GM19324 (cell line): ENCODE data around the gene NOS1.

Experiments
- ATAC-seq: cut with Tn5 transposase; IDR thresholded peaks from one replicate; pipeline ENCODE4 v1.9.1; 2021; ENCODE audit warnings: mild to moderate bottlenecking, moderate library complexity; ENCODE audit not compliant: unreplicated experiment, low FRiP score

Gene NOS1

GRCh38 chr12:117365049-117365616 lies 3.7 kb upstream of the NOS1 start:
- no peak for ATAC-seq

GRCh38 chr12:117363953-117364486 lies 2.6 kb upstream of the NOS1 start:
- ATAC-seq = no peak

GRCh38 chr12:117363056-117363662 lies 1.7 kb upstream of the NOS1 start:
- ATAC-seq = no peak

- no peak for ATAC-seq
Observed at GRCh38 chr12:117362391-117362790, 965 bp upstream of the NOS1 start.

DNA sequence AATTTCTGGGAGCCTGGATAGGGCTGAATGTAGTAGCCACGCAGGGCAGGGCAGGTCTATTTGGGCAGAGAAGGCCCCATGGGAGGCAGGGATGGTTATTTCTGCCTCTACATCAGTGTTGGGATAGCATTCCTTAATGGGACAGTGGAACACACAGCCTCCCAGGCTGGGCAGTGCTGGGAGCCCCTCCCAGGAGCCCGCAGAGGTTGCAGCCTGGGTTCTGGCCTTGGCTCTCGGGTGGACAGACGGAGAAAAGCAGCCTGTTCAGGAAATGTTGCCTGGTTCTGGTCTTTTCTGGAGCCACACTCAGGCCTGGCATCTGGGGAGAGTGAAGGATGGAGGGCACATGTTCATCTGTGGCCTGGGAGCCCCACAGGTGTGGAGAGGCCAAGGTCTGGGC lies 479 bp upstream of the NOS1 start:
- ATAC-seq = no peak

- no peak for ATAC-seq
Observed at GRCh38 chr12:117360551-117361346, 677 bp downstream of the NOS1 start.

DNA sequence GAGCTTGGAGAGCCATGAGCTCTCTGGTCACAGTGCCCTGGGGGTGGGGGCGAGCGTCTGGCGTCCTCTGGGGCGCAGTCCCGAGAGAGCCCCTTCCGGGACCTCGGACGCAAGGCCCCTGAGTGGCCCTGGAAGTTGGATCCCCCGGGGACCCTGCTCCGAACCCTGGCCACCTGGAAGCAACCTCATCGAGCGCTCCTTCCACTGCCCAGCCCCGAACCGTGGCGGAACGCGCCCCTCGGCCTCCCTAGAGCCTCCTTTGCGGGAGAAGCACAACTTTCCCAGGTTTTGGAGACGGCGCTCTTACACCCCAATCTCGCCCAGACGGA lies 1.2 kb downstream of the NOS1 start:
- no peak for ATAC-seq

DNA sequence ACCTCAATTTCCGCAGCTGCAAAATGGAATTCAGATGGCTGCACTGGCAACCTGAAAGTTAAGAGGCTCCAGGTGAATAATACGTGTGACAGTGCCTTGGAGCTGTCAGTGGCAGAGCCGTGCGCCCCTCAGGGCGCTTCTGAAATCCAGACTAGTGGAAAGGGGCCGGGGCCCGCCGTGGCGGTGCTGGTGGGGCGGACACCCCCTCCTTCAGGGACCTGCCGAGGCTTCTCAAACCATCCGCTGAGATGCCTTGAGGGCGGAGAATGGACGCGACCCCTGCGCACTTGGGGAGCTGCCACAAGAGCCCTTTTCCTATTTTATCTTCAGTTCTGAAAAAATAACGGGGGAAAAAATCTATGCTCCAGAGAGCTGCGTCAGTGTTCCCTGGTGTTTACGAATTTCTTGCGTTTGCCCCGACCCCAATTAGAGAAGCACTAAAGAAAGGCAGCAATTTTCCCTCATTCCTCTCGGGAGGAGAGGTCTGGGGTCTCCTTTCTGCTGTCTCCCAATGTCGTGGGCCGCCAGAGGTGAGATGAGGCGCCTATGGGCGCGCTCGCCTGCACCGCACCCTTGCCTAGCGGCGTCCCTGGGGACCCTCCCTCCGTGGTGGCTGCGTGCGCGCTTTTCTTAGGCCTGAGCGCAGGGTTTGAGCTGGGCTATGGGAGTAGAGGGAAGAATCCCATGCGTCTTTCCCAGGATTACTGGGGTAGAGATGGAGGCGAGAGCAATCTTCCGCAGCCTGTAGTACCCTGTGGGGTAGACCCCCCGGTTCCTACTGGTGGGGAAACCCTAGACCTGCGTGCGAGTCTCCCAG lies 2.2 kb downstream of the NOS1 start:
- no peak for ATAC-seq

DNA sequence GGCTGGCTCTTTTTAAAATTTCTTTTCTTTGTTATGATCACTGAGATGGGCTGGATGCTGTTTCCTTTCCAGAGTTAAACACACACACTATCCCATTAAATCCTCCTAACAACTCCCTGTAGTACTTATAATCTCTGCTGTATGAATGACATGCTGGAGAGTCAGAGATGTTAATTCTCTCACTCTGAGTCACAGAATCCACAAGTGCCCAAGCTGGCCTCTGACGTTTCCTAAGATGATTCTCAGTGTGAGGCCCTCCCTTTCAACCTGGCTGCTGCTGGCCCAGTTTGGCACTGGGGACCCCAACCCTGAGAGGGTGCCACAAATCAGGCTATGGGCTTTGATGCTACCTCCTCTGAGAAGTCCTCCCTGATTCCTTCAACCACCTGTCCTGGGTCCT lies 5.4 kb downstream of the NOS1 start:
- no peak for ATAC-seq

DNA sequence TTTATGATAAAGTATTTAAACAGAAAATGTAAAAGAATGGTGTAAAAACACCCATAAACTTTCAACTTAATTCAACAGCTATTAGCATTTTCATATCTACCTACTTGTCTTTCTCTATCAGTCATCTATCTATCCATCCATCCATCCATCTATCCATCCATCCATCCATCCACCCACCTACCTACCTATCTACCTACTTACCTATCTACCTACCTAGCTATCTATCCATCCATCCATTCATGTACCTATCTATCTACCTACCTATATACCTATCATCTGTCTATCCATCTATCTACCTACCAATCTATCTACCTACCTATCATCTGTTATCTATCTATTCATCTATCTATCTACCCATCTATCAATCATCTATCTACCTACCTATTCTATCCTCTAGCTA lies 8.5 kb downstream of the NOS1 start:
- no peak for ATAC-seq

- ATAC-seq = no peak
Observed at GRCh38 chr12:117352206-117352605, 9.2 kb downstream of the NOS1 start.

GRCh38 chr12:117350140-117350539 lies 11.3 kb downstream of the NOS1 start:
- ATAC-seq = no peak

- no peak for ATAC-seq
Observed at GRCh38 chr12:117347588-117347987, 13.8 kb downstream of the NOS1 start.

- no peak for ATAC-seq
Observed at GRCh38 chr12:117344716-117345115, 16.7 kb downstream of the NOS1 start.

GRCh38 chr12:117343849-117344248 lies 17.6 kb downstream of the NOS1 start:
- no peak for ATAC-seq

DNA sequence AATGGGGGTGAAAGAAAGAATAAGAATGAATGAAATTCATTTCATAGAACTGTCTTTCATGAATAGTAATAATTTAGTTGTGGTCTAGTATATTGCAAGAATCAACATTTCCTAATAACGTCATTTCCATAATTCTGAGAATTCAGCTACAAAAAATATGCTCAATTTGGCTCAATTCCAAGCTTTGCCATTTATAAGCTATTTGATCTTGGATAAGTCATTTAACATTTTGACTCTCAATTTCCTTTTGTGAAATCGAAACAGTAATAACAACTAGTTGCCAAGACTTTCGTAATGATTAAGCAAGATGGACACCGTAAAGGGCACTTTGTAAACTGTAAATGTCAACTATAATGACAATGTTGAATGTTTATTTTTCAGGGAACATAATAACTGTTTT lies 18.1 kb downstream of the NOS1 start:
- ATAC-seq = no peak

DNA sequence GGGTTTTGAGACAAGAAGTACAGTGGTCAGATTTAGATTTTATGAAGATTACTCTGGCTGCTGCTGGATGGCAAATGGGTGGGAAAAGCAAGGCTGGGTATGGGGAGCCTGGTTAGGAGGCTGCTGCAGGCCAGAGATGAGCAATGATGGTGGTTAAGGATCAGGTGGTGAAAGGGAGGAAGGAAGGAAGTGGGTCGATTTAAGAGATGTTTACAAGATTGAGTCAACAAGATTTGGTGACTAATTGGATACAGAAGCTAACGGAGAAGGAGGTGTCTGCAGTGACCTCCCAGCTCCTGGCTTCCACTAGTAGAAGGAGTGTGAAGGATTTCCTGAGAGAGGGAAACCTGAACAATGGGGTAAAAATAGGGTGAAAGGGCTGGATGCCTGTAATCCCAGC lies 18.7 kb downstream of the NOS1 start:
- no peak for ATAC-seq

GRCh38 chr12:117342247-117342646 lies 19.2 kb downstream of the NOS1 start:
- ATAC-seq = no peak

DNA sequence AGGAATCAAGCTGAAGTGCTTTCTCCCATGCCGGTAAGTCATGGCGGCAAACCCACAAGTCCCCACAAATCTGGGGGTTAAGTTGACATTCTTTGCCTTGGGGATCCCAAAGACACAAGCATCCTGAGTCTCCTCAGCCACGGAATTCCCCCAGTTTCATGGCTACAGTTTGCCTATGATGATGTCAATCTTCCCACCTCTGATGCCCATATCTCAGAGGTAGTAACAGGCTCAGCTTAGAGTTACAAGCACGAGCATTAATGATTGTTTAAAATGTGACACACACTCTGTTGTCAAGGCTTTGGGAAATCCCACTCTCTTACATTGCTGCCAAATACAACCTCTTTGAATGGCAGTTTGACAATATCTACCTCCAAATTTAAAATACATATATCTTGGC lies 22.3 kb downstream of the NOS1 start:
- ATAC-seq = no peak

GRCh38 chr12:117334855-117335587 lies 26.4 kb downstream of the NOS1 start:
- ATAC-seq = no peak
